ENCODE data around the gene SIAE. TPM values are rescaled to one million over a fixed set of nuclear protein-coding genes. Genes with fewer than 3 reads are reported as not detected.
A peak's percentile ranks its signal among the peaks of the same experiment; 100 is the strongest.

Gene SIAE
- total and polyA plus RNA-seq, 2 donors from 2014 or later, result 53.2 to 59.7 TPM

GRCh38 chr11:124584681-124585372 is 88.7 kb downstream of the SIAE start:
- Histone ChIP-seq H3K27ac (ENCODE audit: low read depth in 2 of 2, low read length in 2 of 2) (no peak overlapping the region), H3K36me3 (ENCODE audit: control insufficient read depth in 2 of 3, insufficient read depth in 3 of 3, low read length in 3 of 3) (no peaks in the 10 kb centered on the region), H3K9ac (ENCODE audit: low read length in 3 of 3) (no peak overlapping the region), H3K9me3 (ENCODE audit: control insufficient read depth in 2 of 3, insufficient read depth in 1 of 3, low read length in 3 of 3) (no peaks in the 10 kb centered on the region), H3K4me1 (ENCODE audit: control insufficient read depth in 2 of 3, insufficient read depth in 2 of 3, low read depth in 1 of 3, low read length in 3 of 3) (no peaks in the 10 kb centered on the region), H3K4me3 (ENCODE audit: low read length in 3 of 3) (no peak overlapping the region), H3K27me3 (ENCODE audit: control insufficient read depth, insufficient read depth, low read length) (no peaks in the 10 kb centered on the region)
- DNase-seq, result no peak
- intact Hi-C loops (cut with DNase I), result loop anchor here (10.0 kb wide), 1 partner anchor 170 kb away; no protein-coding TSS in a partner anchor
- no peak for TF ChIP-seq CTCF (IDR thresholded peaks at IDR 0.05; ENCODE audit: borderline replicate concordance, extremely low read depth, insufficient read depth)
- FAIRE-seq, result no peak

GRCh38 chr11:124583781-124584180 is 89.8 kb downstream of the SIAE start:
- DNase-seq, result peak in 2 of 5 donors; percentile 6 to 12
- no peak for FAIRE-seq
- Histone ChIP-seq H3K36me3 (ENCODE audit: control insufficient read depth in 2 of 3, insufficient read depth in 3 of 3, low read length in 3 of 3) (no peaks in the 10 kb centered on the region), H3K4me3 (ENCODE audit: low read length in 3 of 3) (no peak overlapping the region), H3K27ac (ENCODE audit: low read depth in 2 of 2, low read length in 2 of 2) (no peak overlapping the region), H3K27me3 (ENCODE audit: control insufficient read depth, insufficient read depth, low read length) (no peaks in the 10 kb centered on the region), H3K4me1 (ENCODE audit: control insufficient read depth in 2 of 3, insufficient read depth in 2 of 3, low read depth in 1 of 3, low read length in 3 of 3) (no peaks in the 10 kb centered on the region), H3K9me3 (ENCODE audit: control insufficient read depth in 2 of 3, insufficient read depth in 1 of 3, low read length in 3 of 3) (no peaks in the 10 kb centered on the region), H3K9ac (ENCODE audit: low read length in 3 of 3) (no peak overlapping the region)
- intact Hi-C loops (cut with DNase I), result loop anchor here (10.0 kb wide), 1 partner anchor 169 kb away; no protein-coding TSS in a partner anchor
- TF ChIP-seq CTCF (IDR thresholded peaks at IDR 0.05; ENCODE audit: borderline replicate concordance, extremely low read depth, insufficient read depth), result no peak

Other genes starting within 250 kb of the SIAE start
- gene OR8B4, start 248.9 kb downstream of the SIAE start, total RNA-seq, result not detected
- not detected for gene OR8B4, start 248.9 kb downstream of the SIAE start, polyA plus RNA-seq (ENCODE audit: insufficient read depth, low read depth, low replicate concordance)
- not detected for gene OR8B8, start 228.0 kb downstream of the SIAE start, total RNA-seq
- gene OR8B8, start 228.0 kb downstream of the SIAE start, polyA plus RNA-seq (ENCODE audit: insufficient read depth, low read depth, low replicate concordance), result not detected
- gene OR8B12, start 130.1 kb downstream of the SIAE start, total RNA-seq, result not detected
- not detected for gene OR8B12, start 130.1 kb downstream of the SIAE start, polyA plus RNA-seq (ENCODE audit: insufficient read depth, low read depth, low replicate concordance)
- not detected for gene OR8A1, start 103.7 kb downstream of the SIAE start, total RNA-seq
- gene OR8A1, start 103.7 kb downstream of the SIAE start, polyA plus RNA-seq (ENCODE audit: insufficient read depth, low read depth, low replicate concordance), result not detected
- gene PANX3, start 62.3 kb downstream of the SIAE start, total RNA-seq, result not detected
- gene PANX3, start 62.3 kb downstream of the SIAE start, polyA plus RNA-seq (ENCODE audit: insufficient read depth, low read depth, low replicate concordance), result not detected
- gene TBRG1, start 50.9 kb downstream of the SIAE start, total RNA-seq, result 35.6 TPM
- gene TBRG1, start 50.9 kb downstream of the SIAE start, polyA plus RNA-seq (ENCODE audit: insufficient read depth, low read depth, low replicate concordance), result 23.3 TPM
- gene SPA17, start 165 bp upstream of the SIAE start, total RNA-seq, result 10.7 TPM
- gene SPA17, start 165 bp upstream of the SIAE start, polyA plus RNA-seq (ENCODE audit: insufficient read depth, low read depth, low replicate concordance), result 23.7 TPM
- 17.9 TPM for gene NRGN, start 66.2 kb upstream of the SIAE start, total RNA-seq
- 55.9 TPM for gene NRGN, start 66.2 kb upstream of the SIAE start, polyA plus RNA-seq (ENCODE audit: insufficient read depth, low read depth, low replicate concordance)
- gene VSIG2, start 78.5 kb upstream of the SIAE start, total RNA-seq, result 3.9 TPM
- gene VSIG2, start 78.5 kb upstream of the SIAE start, polyA plus RNA-seq (ENCODE audit: insufficient read depth, low read depth, low replicate concordance), result 11.7 TPM
- 63.0 TPM for gene ESAM, start 88.6 kb upstream of the SIAE start, total RNA-seq
- 85.8 TPM for gene ESAM, start 88.6 kb upstream of the SIAE start, polyA plus RNA-seq (ENCODE audit: insufficient read depth, low read depth, low replicate concordance)
- gene MSANTD2, start 126.7 kb upstream of the SIAE start, total RNA-seq, result 16.4 TPM
- gene MSANTD2, start 126.7 kb upstream of the SIAE start, polyA plus RNA-seq (ENCODE audit: insufficient read depth, low read depth, low replicate concordance), result 6.5 TPM
- 12.3 TPM for gene ROBO3, start 191.7 kb upstream of the SIAE start, total RNA-seq
- gene ROBO3, start 191.7 kb upstream of the SIAE start, polyA plus RNA-seq (ENCODE audit: insufficient read depth, low read depth, low replicate concordance), result 8.7 TPM
- 29.5 TPM for gene ROBO4, start 224.1 kb upstream of the SIAE start, total RNA-seq
- gene ROBO4, start 224.1 kb upstream of the SIAE start, polyA plus RNA-seq (ENCODE audit: insufficient read depth, low read depth, low replicate concordance), result 12.8 TPM
- gene HEPN1, start 245.5 kb upstream of the SIAE start, total RNA-seq, result not detected
- not detected for gene HEPN1, start 245.5 kb upstream of the SIAE start, polyA plus RNA-seq (ENCODE audit: insufficient read depth, low read depth, low replicate concordance)